ACC112 (cell line): ENCODE measurements around the gene ACTR3C.
A peak's percentile ranks its signal among the peaks of the same experiment; 100 is the strongest.

Experiments used
- H2AFZ ChIP-seq: fragments of 200-600 bp; sonication (generic); one replicate; pipeline ENCODE4 v1.6.0; 2017; ENCODE audit warnings: antibody characterized with exemption, low read length; ENCODE audit not compliant: unreplicated experiment
- H3K27ac ChIP-seq: fragments of 200-600 bp; sonication (generic); 2 replicates; pipeline ENCODE4 v1.5.1; 2014; ENCODE audit warnings: low read depth, mild to moderate bottlenecking, antibody characterized with exemption, low read length, moderate library complexity
- H3K27me3 ChIP-seq: fragments of 200-600 bp; sonication (generic); 2 replicates; pipeline ENCODE4 v1.6.1; 2014; ENCODE audit warnings: mild to moderate bottlenecking, antibody characterized with exemption, low read length, moderate library complexity, mixed read lengths; ENCODE audit not compliant: insufficient read depth
- H3K36me3 ChIP-seq: fragments of 200-600 bp; sonication (generic); 2 replicates; pipeline ENCODE4 v1.6.1; 2016; ENCODE audit warnings: mild to moderate bottlenecking, antibody characterized with exemption, low read length, moderate library complexity, mixed read lengths; ENCODE audit not compliant: insufficient read depth
- H3K4me1 ChIP-seq: fragments of 200-600 bp; sonication (generic); one replicate; pipeline ENCODE4 v1.6.1; 2016; ENCODE audit warnings: low read length, mixed read lengths; ENCODE audit not compliant: insufficient read depth, unreplicated experiment, control insufficient read depth
- H3K4me3 ChIP-seq: fragments of 200-600 bp; sonication (generic); 2 replicates; pipeline ENCODE4 v1.5.1; 2014; ENCODE audit warnings: mild to moderate bottlenecking, low read depth, low read length
- H3K79me2 ChIP-seq: fragments of 200-600 bp; sonication (generic); one replicate; pipeline ENCODE4 v1.6.0; 2016; ENCODE audit warnings: low read length; ENCODE audit not compliant: control insufficient read depth, unreplicated experiment, insufficient read depth

ACTR3C gene

DNA sequence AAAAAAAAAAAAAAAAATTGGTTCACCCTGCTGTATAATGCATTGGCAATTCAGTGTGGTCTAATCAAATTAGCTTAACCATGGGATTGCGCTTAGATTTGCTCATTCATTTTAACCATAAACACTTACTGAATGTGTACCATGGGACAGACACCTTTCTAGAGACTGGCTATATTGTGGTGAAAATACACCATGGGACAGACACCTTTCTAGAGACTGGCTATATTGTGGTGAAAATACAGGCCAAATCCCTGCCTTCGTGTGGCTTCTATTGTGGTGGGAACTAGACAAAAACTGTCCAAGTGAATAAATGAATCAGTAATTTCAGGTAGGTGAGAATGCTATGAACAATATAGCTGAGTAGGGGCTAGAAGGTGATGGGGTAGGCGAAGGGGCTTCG is 35.1 kb upstream of the ACTR3C start:
- Histone ChIP-seq H3K27ac (no peak overlapping the region), H3K27me3 (no peaks in the 10 kb centered on the region), H3K36me3 (no peaks in the 10 kb centered on the region), H2AFZ (no peak overlapping the region), H3K4me1 (no peaks in the 10 kb centered on the region), H3K79me2 (no peaks in the 10 kb centered on the region), H3K4me3 (no peak overlapping the region)

DNA sequence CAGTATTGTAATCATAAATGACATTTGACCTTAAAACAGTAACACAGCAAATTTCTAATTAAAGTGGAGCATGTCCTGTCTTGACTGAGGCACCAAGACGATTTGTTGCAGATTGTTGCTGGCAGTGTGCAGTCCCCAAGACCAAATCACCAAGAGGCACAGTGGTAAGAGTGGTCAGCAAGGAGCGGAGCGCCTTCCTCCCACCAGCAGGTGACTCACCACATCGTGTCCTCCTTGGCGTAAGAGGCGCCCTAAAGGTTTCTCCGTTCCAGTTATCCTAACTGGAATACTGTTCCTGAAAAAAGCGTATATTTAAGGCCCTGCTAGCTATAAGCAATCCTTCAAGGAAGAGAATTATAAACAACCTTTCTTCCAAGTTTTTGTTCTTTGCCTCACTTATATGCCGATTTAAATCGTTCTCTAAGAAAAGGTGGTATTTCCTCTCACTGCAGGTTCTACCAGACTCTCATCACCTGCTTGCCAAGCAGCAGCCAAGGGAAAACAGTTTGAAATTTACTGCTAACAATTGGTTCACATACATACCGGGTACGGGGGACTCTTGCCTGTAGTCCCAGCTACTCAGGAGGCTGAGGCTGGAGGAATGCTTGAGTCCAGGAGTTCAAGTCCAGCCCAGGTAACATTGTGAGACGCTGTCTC is 34.6 kb upstream of the ACTR3C start:
- Histone ChIP-seq H3K36me3 (no peaks in the 10 kb centered on the region), H3K4me1 (no peaks in the 10 kb centered on the region), H3K27me3 (no peaks in the 10 kb centered on the region), H3K4me3 (no peak overlapping the region), H2AFZ (no peak overlapping the region), H3K27ac (no peak overlapping the region), H3K79me2 (no peaks in the 10 kb centered on the region)

DNA sequence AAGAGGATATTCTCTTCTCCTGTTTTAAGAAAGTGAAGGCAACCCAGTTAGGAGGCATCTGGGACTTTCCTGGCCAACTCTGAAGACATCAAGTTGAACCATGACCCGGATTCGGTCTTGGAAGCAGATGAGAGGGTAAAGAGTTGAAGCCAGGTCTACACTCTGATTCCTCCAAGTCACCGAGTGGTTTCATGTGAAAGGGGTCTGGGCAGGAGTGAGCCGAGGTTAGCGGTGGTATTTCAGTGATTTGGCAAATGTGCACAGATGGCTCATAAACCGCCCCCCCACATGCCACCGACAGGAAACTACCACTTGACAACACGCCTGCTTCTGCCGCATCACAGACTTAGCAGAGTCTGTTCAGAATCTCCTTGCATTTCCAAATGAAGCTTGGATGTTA is 33.9 kb upstream of the ACTR3C start:
- no peak overlapping the region for H2AFZ ChIP-seq
- no peaks in the 10 kb centered on the region for H3K27me3 ChIP-seq
- no peaks in the 10 kb centered on the region for H3K79me2 ChIP-seq
- no peaks in the 10 kb centered on the region for H3K4me1 ChIP-seq
- H3K4me3 ChIP-seq, result no peak overlapping the region
- H3K36me3 ChIP-seq, result no peaks in the 10 kb centered on the region
- H3K27ac ChIP-seq, result no peak overlapping the region

DNA sequence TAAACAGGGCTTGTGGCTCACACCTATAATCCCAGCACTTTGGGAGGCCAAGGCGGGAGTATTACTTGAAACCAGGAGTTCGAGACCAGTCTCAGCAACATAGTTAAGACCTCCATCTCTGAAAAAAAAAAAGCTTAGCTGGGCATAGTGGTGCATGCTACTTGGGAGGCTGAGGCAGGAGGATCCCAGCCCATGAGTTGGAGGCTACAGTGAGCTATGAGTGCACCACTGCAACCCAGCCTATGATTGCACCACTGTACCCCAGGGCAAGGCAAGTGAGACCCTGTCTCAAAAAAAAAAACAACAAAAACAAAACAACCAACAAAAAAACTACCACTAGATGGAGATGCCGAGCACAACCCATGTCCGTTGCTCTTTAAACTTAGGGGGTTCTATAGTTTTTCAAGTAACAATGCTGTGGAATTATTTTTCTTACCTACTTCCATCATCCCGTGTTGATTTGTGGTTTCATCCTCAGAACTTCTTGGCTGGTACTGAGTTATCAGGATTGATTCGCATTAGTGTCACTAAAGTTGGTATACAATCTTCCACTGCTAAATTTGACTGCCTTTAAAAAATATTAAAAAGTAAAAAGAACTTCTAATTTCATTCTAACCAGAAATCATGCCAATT is 33.0 kb upstream of the ACTR3C start:
- no peak overlapping the region for H3K4me3 ChIP-seq
- H3K36me3 ChIP-seq, result no peaks in the 10 kb centered on the region
- no peak overlapping the region for H3K27ac ChIP-seq
- H2AFZ ChIP-seq, result peak overlapping the region; percentile 83
- H3K4me1 ChIP-seq, result no peaks in the 10 kb centered on the region
- peaks cover under 1% of the 10 kb centered on the region; the same call in 1 of the 2 replicates for H3K27me3 ChIP-seq
- no peaks in the 10 kb centered on the region for H3K79me2 ChIP-seq

DNA sequence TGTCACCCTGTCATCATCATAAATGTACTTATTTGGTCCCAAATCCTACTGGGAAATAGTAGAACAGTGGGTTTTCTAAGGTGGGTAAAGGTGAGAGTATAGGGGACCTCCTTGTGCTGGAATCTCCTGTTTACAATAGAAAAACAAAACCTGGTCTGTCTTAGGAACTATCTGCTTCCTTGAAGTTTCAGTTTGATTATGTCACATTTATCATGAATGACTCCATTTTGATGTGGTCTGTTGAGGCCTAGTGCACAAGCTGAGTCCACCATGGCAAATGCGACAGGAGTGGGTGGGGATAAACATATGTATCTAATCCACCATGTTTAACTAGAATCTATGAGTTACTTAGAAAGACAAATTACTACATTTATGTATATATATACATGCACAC is 32.3 kb upstream of the ACTR3C start:
- no peaks in the 10 kb centered on the region for H3K79me2 ChIP-seq
- H3K27me3 ChIP-seq, result peaks cover 4% of the 10 kb centered on the region; the same call in 1 of the 2 replicates
- H3K4me1 ChIP-seq, result no peaks in the 10 kb centered on the region
- H3K36me3 ChIP-seq, result no peaks in the 10 kb centered on the region
- H2AFZ ChIP-seq, result peak overlapping the region; percentile 94
- H3K27ac ChIP-seq, result no peak overlapping the region
- no peak overlapping the region for H3K4me3 ChIP-seq

DNA sequence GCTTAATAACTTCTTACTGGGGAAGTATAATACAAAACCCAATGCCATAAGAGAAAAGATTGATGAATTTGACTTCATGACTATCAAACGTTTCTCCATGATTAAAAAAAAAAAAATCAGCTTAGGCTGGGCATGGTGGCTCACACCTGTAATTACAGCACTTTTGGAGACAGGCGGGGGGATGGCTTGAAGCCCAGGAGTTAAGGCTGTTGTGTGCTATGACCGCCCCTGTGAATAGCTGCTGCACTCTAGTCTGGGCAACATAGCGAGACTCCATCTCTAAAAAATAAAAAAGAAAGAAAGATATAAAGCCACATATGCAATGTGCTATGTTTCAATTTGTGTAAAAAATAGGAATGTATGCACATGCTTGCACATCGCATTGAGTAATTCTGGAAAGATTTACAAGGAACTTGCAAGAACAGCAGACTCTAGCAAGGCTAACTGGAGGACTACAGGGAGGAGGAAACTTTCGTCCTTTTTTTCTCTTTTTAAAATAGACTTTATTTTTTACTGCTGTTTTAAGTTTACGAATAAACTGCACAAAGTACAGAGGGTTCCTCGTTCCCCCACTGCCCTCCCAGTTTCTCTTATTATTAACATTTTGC is 28.3 kb upstream of the ACTR3C start:
- H2AFZ ChIP-seq, result no peak overlapping the region
- no peaks in the 10 kb centered on the region for H3K4me1 ChIP-seq
- no peak overlapping the region for H3K27ac ChIP-seq
- no peaks in the 10 kb centered on the region for H3K79me2 ChIP-seq
- H3K36me3 ChIP-seq, result no peaks in the 10 kb centered on the region
- H3K27me3 ChIP-seq, result peaks cover 12% of the 10 kb centered on the region
- no peak overlapping the region for H3K4me3 ChIP-seq

DNA sequence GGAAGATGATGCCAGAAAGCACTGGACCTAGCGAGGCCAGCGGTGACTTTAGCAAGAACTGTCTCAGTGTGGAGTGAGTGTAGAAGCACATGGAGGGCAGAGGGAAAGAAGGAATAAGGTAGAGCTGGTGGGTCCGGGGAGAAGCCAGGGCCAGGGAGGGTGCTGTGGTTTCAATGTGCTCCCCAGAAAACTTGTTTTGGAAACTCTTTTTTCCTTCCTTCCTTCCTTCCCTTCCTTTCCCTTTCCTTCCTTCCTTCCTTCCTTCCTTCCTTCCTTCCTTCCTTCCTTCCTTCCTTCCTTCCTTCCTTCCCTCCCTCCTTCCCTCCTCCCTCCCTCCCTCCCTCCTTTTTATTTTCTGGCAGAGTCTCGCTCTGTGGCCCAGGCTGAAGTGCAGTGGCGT is 23.6 kb upstream of the ACTR3C start:
- Histone ChIP-seq H3K4me3 (no peak overlapping the region), H3K36me3 (no peaks in the 10 kb centered on the region), H3K27ac (no peak overlapping the region), H3K4me1 (no peaks in the 10 kb centered on the region), H2AFZ (no peak overlapping the region), H3K79me2 (no peaks in the 10 kb centered on the region), H3K27me3 (peaks cover 48% of the 10 kb centered on the region)

DNA sequence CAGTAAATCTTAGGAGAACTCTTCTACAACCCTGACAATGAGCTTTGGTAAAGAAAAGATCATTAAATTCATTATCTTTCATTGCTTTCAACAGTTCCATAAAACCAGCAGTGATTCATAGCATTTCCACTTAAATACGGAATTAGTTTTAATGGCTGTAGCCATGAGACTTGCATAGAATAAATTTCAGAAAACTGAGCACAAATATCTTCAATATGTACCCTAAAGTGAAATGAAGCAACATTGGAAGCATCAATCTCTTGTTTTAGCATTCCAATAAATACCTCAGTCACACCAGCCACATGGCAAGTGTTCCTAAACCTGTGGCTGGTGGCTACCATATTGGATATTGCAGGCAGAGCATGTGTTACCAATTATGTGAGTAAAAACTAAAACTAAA is 21.7 kb upstream of the ACTR3C start:
- H3K27ac ChIP-seq, result no peak overlapping the region
- H2AFZ ChIP-seq, result no peak overlapping the region
- H3K79me2 ChIP-seq, result no peaks in the 10 kb centered on the region
- H3K4me1 ChIP-seq, result no peaks in the 10 kb centered on the region
- no peaks in the 10 kb centered on the region for H3K36me3 ChIP-seq
- no peak overlapping the region for H3K4me3 ChIP-seq
- peaks cover 63% of the 10 kb centered on the region for H3K27me3 ChIP-seq

DNA sequence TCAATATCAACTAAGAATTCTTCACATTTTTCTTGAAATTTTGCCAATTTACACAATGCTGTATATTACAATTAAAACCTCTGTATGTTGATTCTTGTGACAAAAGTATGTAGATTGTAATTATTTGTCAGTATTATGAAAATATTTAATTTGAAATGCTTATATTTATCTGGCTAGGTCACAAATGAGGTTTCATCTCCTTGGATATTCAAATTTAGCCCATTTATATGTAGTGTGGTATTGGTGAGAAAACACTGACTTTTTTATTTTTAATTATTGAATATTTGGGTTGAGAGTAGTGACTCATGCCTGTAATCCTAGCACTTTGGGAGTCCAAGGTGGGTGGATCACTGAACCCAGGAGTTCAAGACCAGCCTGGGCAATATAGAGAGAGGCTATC is 21.0 kb upstream of the ACTR3C start:
- no peak overlapping the region for H3K27ac ChIP-seq
- H3K4me1 ChIP-seq, result no peaks in the 10 kb centered on the region
- H3K27me3 ChIP-seq, result peaks cover 70% of the 10 kb centered on the region
- no peak overlapping the region for H2AFZ ChIP-seq
- no peaks in the 10 kb centered on the region for H3K79me2 ChIP-seq
- H3K4me3 ChIP-seq, result no peak overlapping the region
- no peaks in the 10 kb centered on the region for H3K36me3 ChIP-seq

DNA sequence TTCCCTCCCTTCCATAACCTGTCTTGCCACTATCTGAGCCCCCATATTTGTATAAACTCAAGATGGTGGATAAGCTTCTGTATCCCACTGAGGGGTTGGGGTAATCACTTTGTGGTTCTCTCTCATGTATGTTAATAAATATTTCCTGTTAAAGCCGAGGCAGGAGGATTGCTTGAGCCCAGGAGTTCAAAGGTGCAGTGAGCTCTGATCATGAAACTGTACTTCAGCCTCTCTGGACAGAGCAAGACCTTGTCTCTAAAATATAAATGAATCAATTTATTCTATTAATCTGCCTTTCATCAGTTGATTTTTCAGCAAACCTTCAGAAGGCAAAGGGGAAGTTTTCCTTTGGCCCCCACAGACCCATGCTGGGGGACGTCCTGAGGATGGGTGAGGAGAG is 19.9 kb upstream of the ACTR3C start:
- no peak overlapping the region for H3K27ac ChIP-seq
- H2AFZ ChIP-seq, result no peak overlapping the region
- no peak overlapping the region for H3K4me3 ChIP-seq
- H3K27me3 ChIP-seq, result peaks cover 73% of the 10 kb centered on the region
- no peaks in the 10 kb centered on the region for H3K79me2 ChIP-seq
- H3K36me3 ChIP-seq, result no peaks in the 10 kb centered on the region
- no peaks in the 10 kb centered on the region for H3K4me1 ChIP-seq

DNA sequence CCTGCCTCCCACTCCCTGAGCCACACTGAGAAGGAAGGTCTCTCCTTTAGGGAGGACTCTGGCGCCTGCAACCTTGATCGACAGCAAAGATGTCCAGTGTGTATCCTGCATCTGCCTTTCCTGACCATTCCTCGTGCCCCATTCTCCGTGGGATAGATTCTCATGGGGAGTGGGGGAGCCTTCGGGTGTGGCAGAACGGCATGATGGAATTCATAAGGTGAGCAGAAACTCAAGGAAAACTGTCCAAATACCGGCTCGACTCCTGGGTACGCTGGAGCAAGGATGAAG is 18.7 kb upstream of the ACTR3C start:
- Histone ChIP-seq H3K79me2 (no peaks in the 10 kb centered on the region), H2AFZ (no peak overlapping the region), H3K36me3 (no peaks in the 10 kb centered on the region), H3K27ac (no peak overlapping the region), H3K4me3 (no peak overlapping the region), H3K27me3 (peaks cover 70% of the 10 kb centered on the region), H3K4me1 (no peaks in the 10 kb centered on the region)
